Body of pancreas (tissue), 4 donors: ENCODE results near the gene R3HDM4. TPM values are rescaled to one million over a fixed set of nuclear protein-coding genes. Genes with fewer than 3 reads are reported as not detected.
A peak's percentile ranks its signal among the peaks of the same experiment; 100 is the strongest.
"Not testable (repeated sequence)": the region's sequence is repeated elsewhere in the genome, so short reads cannot be mapped to it uniquely, and the experiment has no call there.

Experiments used
- ATAC-seq: fragments of 150-250 bp; one replicate; pipeline ENCODE4 v1.9.1; 2016
- DNase-seq, 4 donors: peaks; one replicate each; pipeline ENCODE4 v3.0.0-alpha.2; 2019
- H3K27ac ChIP-seq, 4 donors: fragments of 200-600 bp; sonication (generic); 1 replicate in 3 of 4; 2 replicates in 1 of 4; pipeline versions ENCODE4 v1.5.1 to v1.6.1; 2016 to 2019; ENCODE audit warnings: mild to moderate bottlenecking in 1 of 4, mixed read lengths in 1 of 4, moderate library complexity in 1 of 4
- H3K27me3 ChIP-seq, 2 donors: fragments of 200-600 bp; sonication (generic); one replicate each; pipeline ENCODE4 v1.6.0; 2016; ENCODE audit warnings: mild to moderate bottlenecking in 1 of 2
- H3K36me3 ChIP-seq, 2 donors: fragments of 200-600 bp; sonication (generic); replicated peaks in 1 of 2; 2 replicates each; pipeline ENCODE4 v1.5.1; 2016; ENCODE audit warnings: low read depth in 2 of 2; ENCODE audit not compliant: insufficient read depth in 1 of 2
- H3K4me1 ChIP-seq: fragments of 200-600 bp; sonication (generic); one replicate; pipeline ENCODE4 v1.6.0; 2016
- H3K4me3 ChIP-seq, 2 donors: fragments of 200-600 bp; sonication (generic); 1 replicate in 1 of 2; 2 replicates in 1 of 2; pipeline ENCODE4 v1.5.1; 2016 to 2019
- H3K9me3 ChIP-seq, 3 donors: fragments of 200-600 bp; sonication (generic); 1 replicate in 2 of 3; 2 replicates in 1 of 3; pipeline ENCODE4 v1.5.1; 2016
- CTCF ChIP-seq, 7 experiments: fragments of 450-650 bp in 4 of 7; fragments of 200-600 bp in 3 of 7; sonication (generic) in 3 of 7; IDR thresholded peaks; one replicate each; pipeline ENCODE4 v1.5.1; 2016 to 2019; ENCODE audit warnings: antibody characterized with exemption in 7 of 7
- POLR2A ChIP-seq, 3 donors: fragments of 450-650 bp; IDR thresholded peaks; one replicate each; pipeline ENCODE4 v1.6.1; 2016; ENCODE audit warnings: antibody characterized with exemption in 3 of 3, mild to moderate bottlenecking in 2 of 3
- WGBS, 2 donors: methylation state at CpG; one replicate each; pipeline ENCODE4 v1.1.5; 2017; 5-methylcytosine and 5-hydroxymethylcytosine counted together
- intact Hi-C: fragments of 100-400 bp; cut with DNase I; formaldehyde crosslinking; loops from one replicate; pipeline ENCODE4 v1.15.1; 2023
- total RNA-seq, 2 donors: library from RNA; depleted of rRNA; stranded (reverse); fragments of >200 nt; gene quantifications; one replicate each; pipeline ENCODE4 v1.1.0, GENCODE V29; 2016

The R3HDM4 gene
- total RNA-seq, 2 donors from 2014 or later = 11.2 to 34.0 TPM

- H3K27ac ChIP-seq = peak within 1 kb of the TSS; percentile 88 to 98 (median 96)
- WGBS, 2 donors = 1 to 2% methylated on average over 22 to 55 of the region's 69 CpGs
- H3K4me1 ChIP-seq = peaks cover 13% of the 10 kb centered on the region
- H3K36me3 ChIP-seq = peaks cover 0 to 4% of the 10 kb centered on the region in 2 donors
- H3K4me3 ChIP-seq = peak within 1 kb of the TSS; percentile 67 to 81
- H3K27me3 ChIP-seq = no peaks in the 10 kb centered on the region
- no peaks in the 10 kb centered on the region for H3K9me3 ChIP-seq
- TF ChIP-seq POLR2A (IDR thresholded peaks at IDR 0.05) = peak; percentile 62 to 70 (median 69)
- peak in 1 of 7 experiments; percentile 3 for TF ChIP-seq CTCF (IDR thresholded peaks at IDR 0.05)
- ATAC-seq (peak; percentile 95), DNase-seq (peak; percentile 93 to 96 (median 96))
- intact Hi-C loops = no loop called here
Measured at GRCh38 chr19:892894-893689, 19.9 kb downstream of the R3HDM4 start, which contains the start of the genes MED16 and RNU6-9. MED16 (minus strand) TSS chr19:893187; CDS start chr19:891131, 2,056 bp downstream. RNU6-9 (plus strand) TSS chr19:893484.

- 2 to 3% methylated on average over 18 to 23 of the region's 27 CpGs for WGBS, 2 donors
- intact Hi-C loops = no loop called here
- no peaks in the 10 kb centered on the region for H3K27me3 ChIP-seq
- DNase-seq = peak in 1 of 4 donors; percentile 43
- H3K9me3 ChIP-seq = no peaks in the 10 kb centered on the region
- H3K27ac ChIP-seq = peak overlapping the region; percentile 88 to 98 (median 96)
- ATAC-seq = no peak
- TF ChIP-seq CTCF (IDR thresholded peaks at IDR 0.05) (no peak), POLR2A (IDR thresholded peaks at IDR 0.05) (no peak)
- H3K4me1 ChIP-seq = peaks cover 13% of the 10 kb centered on the region
- peaks cover 0 to 4% of the 10 kb centered on the region in 2 donors for H3K36me3 ChIP-seq
- H3K4me3 ChIP-seq = peak overlapping the region; percentile 67 to 81
Measured at GRCh38 chr19:892243-892893, 20.7 kb downstream of the R3HDM4 start.

GRCh38 chr19:891421-892200 lies 21.4 kb downstream of the R3HDM4 start:
- intact Hi-C loops, H3K36me3 ChIP-seq, ATAC-seq, H3K9me3 ChIP-seq, H3K27me3 ChIP-seq: not testable (repeated sequence)
- 24 to 30% methylated on average over 20 to 45 of the region's 50 CpGs for WGBS, 2 donors
- Histone ChIP-seq H3K4me1 (peaks cover 13% of the 10 kb centered on the region), H3K4me3 (peak overlapping the region in 1 of 2 donors; percentile 67), H3K27ac (peak overlapping the region; percentile 88 to 98 (median 96))
- peak; percentile 83 to 93 (median 91) for DNase-seq

- Histone ChIP-seq H3K36me3 (peaks cover 0 to 4% of the 10 kb centered on the region in 2 donors), H3K4me3 (no peak overlapping the region), H3K4me1 (peaks cover 13% of the 10 kb centered on the region), H3K9me3 (no peaks in the 10 kb centered on the region), H3K27me3 (no peaks in the 10 kb centered on the region), H3K27ac (peak overlapping the region in 3 of 4 donors; percentile 46 to 98 (median 95))
- no peak for TF ChIP-seq CTCF (IDR thresholded peaks at IDR 0.05)
- no peak for TF ChIP-seq POLR2A (IDR thresholded peaks at IDR 0.05)
- WGBS, 2 donors = 77 to 81% methylated on average over 10 to 16 of the region's 18 CpGs
- ATAC-seq (no peak), DNase-seq (no peak)
- intact Hi-C loops = no loop called here
Measured at GRCh38 chr19:890831-891230, 22.2 kb downstream of the R3HDM4 start.
